GM12801 (cell line): ENCODE measurements around the gene RCL1.

Experiments used
- TF ChIP-seq, protein P1 (sequence below): IDR thresholded peaks from one replicate; pipeline ENCODE4 v1.5.1; 2011; ENCODE audit warnings: control low read depth; ENCODE audit not compliant: insufficient read length; ENCODE audit errors: extremely low read depth

RCL1 gene

DNA sequence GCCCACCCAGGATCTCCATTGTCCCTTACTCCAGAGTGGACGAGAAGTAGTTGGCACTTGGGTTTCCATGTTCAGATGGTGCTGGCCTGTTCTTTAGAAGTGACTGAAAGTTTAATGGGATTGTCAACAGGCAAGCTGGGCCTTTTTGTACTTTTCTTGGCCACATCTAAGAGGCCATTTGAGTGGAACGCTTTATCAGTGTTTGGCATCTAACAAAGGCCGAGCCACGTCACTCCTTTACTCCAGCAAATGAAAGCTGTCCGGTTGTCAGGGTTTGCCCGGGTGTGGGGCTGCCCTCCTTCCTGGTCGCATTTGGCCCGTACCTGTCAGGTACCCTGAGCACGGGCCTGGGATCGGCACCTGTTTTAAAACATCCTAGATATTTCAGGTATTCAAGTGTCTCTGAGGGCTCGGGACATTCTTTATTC is 71.5 kb downstream of the RCL1 start:
- TF ChIP-seq, protein P1, sequence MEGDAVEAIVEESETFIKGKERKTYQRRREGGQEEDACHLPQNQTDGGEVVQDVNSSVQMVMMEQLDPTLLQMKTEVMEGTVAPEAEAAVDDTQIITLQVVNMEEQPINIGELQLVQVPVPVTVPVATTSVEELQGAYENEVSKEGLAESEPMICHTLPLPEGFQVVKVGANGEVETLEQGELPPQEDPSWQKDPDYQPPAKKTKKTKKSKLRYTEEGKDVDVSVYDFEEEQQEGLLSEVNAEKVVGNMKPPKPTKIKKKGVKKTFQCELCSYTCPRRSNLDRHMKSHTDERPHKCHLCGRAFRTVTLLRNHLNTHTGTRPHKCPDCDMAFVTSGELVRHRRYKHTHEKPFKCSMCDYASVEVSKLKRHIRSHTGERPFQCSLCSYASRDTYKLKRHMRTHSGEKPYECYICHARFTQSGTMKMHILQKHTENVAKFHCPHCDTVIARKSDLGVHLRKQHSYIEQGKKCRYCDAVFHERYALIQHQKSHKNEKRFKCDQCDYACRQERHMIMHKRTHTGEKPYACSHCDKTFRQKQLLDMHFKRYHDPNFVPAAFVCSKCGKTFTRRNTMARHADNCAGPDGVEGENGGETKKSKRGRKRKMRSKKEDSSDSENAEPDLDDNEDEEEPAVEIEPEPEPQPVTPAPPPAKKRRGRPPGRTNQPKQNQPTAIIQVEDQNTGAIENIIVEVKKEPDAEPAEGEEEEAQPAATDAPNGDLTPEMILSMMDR = no peak

DNA sequence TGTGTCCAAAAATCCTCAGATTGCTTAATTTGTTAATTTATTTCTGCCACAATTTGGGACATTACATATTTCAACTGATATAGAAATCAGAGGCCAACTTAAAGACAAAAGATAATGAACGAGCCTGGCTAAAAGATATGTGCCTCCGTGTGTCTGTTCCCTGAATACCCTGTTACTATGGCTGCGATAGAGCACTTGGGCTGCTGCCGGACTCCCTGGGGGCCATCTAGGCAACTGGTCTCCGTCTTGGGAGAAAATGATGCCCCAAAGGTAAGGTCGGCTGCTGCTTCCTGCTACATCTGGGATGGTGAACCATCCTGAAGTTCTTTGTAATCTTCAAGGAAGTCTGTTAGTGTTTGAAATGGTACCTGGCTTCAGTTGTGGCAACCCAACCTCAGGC is 72.0 kb downstream of the RCL1 start:
- TF ChIP-seq, protein P1 = no peak

DNA sequence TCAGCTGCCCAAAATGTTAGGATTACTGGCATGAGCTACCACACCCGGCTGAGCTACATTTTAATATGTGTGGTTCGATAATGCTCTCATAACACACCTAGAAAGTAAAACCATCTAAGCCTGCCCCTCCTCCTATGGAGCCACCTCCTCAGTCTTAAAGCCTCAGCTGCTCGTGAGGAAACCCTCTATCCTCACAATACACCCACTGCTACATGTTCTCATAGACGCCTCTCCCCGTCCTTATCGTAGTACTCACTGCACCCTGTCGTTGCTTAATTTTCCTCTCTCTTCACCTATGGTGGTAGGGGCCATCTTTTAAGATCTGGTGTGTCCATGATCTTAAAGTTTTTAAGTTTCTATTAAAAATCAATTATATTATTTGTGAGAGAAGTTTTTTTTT is 72.9 kb downstream of the RCL1 start:
- TF ChIP-seq, protein P1 = no peak

DNA sequence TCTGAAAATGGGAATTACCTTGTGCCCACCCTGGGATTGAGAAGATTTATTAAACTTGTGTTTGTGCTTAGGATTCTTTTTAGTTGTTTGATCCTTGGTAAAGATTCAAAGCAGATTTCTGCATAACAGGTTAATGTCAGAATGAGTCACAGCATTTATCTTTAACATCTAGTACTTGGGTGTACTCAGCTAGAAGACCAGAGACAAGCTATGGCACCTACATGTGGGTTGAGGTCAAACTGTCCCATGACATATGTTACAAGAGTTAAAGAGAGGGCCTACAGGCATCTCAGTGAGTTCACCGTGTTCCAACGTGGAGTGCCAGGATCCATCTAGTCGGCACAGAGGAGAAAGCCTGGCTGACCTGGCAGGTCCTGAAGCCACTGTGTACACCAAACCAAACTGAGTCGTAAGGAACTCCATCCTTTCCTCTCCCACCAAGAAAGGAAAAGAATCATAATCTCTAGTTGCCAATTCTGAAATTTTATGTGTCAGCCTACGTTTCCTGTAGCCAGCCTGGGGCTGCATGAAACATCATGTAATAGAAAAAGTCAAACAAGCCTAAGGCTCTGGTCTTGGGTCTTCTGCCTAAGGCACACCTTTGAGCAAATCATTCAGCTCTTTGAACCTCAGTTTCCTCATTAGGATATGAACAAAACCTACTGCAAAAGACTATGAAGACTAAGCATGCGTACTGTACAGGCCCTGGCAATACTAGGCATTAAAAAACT is 73.7 kb downstream of the RCL1 start:
- TF ChIP-seq, protein P1 = no peak

DNA sequence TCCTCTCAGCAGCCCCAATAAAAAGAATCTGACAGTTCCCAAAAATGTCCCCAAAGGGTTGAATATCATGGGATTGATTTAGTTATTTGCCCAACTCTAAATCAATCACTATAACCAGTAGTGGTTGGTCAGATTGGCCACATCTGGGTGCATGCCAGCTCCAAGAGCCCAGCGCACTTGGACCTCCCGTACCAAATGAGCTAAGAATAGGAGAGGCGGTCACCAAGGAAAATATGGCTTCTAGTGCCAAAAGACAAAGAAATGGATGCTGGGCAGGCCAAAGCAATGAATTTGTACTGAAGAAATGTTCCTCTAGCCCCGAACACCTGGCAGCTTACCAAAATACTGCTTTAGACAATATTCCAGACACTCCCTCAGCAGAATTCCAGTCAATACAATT is 80.3 kb downstream of the RCL1 start:
- TF ChIP-seq, protein P1 = no peak

DNA sequence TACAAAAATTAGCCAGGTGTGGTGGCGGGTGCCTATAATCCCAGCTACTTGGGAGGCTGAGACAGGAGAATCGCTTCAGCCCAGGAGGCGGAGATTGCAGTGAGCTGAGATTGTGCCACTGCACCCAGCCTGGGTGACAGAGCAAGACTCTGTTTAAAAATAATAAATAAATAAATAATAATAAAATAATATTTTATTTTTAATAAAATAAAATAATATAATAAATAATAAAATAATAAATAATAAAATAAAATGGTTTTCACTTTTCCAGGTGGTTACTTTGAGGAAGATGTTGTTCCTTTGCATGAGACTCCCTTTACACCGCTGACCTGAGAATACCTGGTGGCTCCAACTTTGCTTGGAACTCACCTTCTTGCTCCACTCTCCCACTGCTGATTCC is 82.8 kb downstream of the RCL1 start:
- TF ChIP-seq, protein P1 = no peak

DNA sequence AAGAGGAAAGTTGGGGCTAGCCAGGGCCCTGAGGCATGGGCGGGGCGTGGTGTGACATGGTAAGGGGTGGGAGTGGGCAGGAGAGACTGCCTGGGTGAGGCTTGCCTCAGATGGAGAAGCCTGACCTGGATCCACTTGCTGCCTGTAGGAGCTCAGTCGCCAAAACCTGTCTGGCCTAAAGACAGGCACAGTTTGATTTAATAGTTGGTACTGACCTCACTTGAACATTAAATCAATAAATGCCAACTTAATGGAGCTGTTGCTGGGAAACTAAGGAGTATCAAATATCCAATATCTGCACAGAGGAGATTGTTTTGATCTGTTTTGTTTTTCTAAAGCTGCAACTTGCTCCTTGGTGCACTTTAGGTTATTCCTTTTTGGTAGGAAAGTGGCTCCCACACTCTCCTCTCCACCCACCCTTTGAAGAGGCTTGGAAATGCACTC is 86.4 kb downstream of the RCL1 start:
- TF ChIP-seq, protein P1 = no peak
